EL (cell line): ENCODE measurements around the gene OGDH.

ENCODE experiments used
- DNase-seq: peaks from one replicate; pipeline ENCODE4 v3.0.0-alpha.2; 2016

Gene OGDH

DNA sequence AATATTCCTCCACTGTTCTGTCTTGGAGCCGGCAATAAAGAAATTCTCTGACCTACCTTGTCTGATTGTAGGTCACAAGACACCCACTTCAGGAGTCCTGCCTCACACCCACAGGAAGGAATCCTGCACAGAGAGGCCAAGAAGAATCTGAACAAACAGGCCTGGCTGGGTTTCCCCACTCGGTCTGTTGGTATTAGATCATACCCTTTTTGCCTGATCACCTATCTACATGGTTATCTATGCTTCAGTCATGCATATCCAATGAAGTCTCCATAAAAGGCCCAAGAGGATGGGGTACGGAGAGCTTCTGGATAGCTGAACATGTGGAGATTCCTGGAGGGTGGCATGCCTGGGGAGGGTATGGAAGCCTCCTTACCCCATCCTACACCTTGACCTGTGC lies 12.3 kb downstream of the OGDH start:
- no peak for DNase-seq

DNA sequence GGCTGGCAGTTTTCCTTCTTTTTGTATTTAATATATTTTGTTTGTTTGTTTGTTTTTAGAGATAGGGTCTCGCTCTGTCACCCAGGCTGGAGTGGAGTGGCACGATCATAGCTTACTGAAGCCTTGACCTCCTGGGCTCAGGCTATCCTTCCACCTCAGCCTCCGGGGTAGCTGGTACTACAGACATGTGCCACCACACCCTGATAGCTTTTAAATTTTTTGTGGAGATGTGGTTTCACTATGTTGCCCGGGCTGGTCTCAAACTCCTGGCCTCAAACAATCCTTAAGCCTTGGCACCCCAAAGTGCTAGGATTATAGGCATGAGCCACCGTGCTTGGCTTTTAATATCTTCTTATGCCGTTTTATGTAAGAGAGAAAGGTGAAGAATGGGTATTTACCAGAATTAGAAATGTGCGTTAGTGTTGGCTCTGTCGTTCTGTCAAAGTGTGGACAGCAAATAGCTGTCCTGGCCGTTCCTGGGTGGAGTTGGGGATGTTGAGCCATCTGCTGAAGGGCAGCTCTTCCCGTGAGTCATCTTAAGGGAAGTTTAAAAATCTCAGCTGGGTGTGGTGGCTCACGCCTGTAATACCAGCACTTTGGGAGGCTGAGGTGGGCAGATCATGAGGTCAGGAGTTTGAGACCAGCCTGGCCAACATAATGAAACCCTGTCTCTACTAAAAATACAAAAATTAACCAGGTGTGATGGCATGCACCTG lies 14.8 kb downstream of the OGDH start:
- DNase-seq: peak; percentile 72

DNA sequence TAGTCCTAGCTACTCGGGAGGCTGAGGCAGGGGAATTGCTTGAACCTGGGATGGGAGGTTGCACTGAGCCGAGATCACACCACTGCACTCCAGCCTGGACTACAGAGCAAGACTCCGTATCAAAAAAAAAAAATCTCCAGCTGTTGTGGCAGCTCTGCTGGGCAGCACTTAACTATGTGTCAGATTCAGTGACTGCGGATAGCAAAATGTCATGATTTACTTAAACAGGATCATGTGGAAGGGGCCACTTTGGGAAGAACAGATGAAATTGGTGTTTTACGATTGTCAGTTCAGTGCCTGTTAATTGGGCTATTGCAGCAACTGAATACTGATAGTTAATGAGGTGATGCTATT lies 15.3 kb downstream of the OGDH start:
- no peak for DNase-seq

DNA sequence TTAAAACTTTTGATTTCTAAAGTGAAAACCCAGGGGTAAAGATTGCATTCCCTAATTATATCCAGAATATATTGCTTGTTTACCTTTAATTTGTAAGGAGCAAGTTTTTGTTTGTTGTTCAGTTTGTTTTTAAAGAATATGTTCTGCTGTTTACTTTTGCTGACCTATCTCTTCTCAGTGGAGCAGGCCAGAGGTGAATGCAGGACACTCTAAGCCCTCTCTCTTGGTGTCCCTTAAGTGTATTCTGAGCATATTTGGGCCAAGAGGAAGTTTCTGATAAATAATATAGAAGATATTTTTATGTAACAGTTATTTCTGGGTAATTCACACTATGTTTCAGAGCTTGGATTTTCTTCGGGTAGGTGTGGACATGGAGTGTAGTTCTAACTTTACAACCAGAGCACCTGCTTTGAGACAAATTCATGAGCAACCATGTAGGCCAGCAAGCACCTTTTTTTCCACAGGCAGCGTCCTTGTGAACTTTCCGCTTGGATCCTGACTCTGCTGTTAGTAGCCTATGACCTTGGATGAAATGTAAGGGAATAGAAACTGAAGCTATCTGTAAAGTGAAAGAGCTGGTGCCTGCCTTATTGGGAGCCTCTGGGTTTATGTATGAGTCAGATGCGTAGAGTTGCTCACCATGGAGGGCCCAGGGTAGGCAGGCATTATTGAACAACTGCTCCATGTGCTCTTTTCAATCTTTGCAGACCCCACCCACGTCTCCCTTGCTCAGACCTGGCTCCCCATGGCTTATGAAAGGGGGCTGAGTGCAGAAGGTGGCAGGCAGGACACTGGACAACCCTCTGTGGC lies 16.1 kb downstream of the OGDH start:
- peak; percentile 34 for DNase-seq

DNA sequence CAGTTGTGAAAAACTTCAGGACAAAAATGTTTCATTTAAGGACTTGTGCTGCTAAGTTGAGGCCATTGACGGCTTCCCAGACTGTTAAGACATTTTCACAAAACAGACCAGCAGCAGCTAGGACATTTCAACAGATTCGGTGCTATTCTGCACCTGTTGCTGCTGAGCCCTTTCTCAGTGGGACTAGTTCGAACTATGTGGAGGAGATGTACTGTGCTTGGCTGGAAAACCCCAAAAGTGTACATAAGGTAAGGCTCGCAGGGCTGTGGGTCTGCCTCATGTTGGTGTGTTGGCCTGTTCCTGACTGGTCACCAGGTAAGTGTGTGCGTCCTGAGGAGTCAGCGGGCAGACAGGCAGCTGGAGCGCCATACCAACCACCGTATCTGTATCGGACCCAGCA lies 17.9 kb downstream of the OGDH start:
- no peak for DNase-seq

DNA sequence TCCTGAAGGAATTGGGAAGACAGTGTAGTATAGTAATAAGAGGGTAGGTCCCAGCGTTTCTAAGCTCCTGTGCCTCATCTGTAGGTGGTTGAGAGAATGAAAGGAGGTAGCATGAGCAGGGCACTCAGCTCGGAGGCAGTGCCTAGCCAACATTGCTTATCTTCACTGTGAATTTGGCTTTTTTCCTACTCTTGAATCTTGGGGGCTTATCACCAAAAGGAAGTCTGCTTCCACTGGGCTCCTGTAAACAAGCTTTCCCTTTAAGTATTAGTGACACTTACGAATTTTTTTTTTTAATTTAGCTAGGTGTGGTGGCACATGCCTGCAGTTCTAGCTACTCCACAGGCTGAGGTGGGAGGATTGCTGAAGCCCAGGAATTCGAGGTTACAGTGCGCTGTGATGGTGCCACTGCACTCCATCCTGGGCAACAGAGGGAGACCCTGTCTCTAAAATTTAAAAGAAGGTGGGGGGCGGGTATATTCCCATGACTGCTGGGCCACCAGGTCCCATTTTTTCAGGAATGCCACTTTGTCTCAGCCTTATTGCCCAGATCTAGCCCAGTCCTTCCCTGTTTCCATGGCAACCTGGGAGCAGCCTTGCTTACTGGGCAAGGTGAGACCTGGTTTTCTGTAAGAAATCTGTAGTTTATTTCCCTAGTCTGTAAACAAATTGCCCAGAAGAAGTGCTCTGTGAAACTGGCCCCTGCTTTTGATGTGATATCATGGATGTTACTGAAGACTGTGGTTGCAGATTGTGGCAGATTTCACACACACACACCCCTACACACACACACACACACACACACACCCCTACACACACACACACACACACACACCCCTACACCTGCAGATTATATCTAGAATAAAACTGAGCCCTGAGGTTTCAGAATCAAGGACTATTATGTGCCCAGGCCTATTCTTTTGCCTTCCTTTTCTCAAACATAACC lies 19.4 kb downstream of the OGDH start:
- DNase-seq: no peak

DNA sequence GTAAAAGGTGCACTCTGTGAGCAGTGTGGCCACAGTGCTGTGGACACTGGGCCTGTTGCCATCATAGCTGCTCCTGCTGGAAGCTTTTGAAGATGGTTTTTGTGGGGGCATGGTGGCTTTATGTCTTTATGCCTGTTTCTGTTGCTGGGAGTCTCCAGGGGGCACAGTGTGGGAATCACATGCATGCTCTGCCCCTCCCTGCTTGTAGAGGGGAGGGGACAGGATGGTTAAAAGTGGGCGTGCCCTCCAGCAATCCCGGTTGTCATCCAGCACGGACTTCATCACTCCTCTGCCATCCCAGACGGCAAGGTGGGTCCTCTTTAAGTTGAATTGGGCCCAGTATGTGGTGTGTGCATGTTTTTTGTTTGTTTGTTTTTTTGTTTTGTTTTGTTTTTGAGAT lies 20.2 kb downstream of the OGDH start:
- no peak for DNase-seq

DNA sequence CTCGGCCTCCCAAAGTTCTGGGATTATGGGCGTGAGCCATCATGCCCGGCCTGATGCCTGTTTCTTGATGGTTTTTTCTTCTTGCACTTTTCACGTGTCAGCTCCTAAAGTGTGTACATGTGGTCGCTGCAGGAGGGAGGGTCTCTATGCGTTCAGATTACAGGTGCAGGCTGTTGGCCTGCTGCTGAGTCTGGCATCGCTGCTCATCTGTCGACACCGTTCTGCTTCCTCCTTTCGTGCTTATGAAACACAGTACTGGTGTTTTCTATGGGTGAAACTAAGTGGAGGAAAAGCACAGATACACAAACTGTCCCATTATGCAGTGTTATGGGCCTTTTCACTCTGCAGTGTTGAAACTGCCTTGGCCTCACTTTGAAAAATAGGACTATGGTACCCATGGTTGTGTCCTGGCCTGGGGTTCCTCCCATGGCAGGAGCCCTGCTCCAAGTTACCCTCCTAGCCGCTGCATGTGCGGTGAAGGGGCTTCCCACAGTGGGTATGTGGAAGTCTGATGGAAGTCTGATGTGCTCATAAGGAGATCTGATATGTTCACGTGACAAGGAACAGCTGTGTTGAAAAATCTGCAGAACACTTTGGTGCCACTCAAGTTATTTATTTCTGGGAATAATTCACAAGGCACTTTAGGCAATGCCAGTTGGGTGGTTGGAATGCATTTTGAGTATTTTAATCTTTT lies 23.5 kb downstream of the OGDH start:
- no peak for DNase-seq

DNA sequence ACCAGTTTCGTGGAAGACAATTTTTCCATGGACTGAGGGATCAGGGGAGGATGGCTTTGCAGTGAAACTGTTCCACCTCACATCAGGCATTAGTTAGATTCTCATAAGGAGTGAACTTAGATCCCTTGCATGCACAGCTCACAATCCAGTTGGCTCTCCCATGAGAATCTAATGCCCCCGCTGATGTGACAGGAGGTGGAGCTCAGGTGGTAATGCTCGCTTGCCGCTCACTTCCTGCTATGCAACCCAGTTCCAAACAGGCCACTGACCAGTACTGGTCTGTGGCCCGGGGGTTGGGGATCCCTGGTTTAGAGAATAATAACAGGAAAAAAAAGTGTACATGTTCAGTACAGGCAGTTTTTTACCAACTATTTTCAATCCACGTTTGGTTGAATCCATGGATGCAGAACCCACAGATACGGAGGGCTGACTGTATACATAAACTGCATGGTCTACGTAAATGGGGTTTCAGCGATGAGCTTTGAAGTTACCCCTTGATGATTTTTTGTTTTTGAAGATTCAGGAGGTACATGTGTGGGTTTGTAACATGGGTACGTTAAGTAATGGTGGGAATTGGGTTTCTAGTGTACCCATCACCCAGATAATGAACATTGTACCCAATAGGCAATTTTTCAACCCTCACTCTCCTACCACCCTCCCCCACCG lies 24.5 kb downstream of the OGDH start:
- DNase-seq: no peak

DNA sequence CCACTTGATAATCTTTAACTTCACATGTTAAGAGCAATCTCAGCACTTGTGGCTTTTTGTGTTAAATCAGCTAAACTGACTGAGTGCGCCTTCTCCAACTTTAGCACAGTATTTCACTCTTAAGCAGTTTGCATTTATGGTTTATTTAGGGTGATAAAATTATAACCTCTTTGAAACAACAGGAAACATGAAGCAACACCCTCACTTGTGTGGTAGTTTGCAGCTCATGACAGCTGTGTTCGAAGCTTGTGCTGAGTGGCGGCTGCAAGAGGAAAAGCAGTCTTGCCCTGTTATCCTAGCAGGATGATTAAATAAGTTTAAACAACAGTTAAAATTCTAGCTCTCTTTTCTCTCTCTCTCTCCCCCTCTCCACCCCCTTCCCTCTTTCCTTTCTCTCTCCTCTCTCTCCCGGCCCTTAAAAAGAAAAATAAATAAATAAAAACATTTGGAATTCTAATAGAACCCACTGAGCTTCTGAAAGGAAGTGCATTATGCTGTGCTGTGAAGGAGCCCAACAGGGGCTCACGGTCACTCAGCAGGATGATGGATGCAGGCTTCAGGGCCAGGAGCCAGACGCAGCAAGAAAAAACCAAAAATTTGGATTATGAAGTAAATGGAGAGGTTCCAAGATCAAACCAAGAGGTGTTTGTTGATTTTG lies 25.2 kb downstream of the OGDH start:
- DNase-seq: no peak

DNA sequence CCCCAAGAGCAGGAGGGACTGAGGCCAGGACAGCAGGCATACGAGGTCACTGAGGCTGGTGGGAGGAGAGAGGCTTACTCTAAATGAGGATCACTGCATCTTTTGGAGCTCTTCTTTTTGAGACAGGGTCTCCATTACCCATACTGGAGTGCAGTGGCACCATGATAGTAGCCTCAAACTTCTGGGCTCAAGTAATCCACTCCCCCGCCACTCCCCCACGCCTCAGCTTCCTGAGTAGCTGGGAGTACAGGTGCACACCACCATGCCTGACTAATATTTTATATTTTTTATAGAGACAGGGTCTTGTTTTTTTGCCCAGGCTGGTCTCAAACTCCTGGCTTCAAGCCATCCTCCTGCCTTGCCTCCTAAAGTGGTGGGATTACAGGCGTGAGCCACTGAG lies 25.8 kb downstream of the OGDH start:
- no peak for DNase-seq

DNA sequence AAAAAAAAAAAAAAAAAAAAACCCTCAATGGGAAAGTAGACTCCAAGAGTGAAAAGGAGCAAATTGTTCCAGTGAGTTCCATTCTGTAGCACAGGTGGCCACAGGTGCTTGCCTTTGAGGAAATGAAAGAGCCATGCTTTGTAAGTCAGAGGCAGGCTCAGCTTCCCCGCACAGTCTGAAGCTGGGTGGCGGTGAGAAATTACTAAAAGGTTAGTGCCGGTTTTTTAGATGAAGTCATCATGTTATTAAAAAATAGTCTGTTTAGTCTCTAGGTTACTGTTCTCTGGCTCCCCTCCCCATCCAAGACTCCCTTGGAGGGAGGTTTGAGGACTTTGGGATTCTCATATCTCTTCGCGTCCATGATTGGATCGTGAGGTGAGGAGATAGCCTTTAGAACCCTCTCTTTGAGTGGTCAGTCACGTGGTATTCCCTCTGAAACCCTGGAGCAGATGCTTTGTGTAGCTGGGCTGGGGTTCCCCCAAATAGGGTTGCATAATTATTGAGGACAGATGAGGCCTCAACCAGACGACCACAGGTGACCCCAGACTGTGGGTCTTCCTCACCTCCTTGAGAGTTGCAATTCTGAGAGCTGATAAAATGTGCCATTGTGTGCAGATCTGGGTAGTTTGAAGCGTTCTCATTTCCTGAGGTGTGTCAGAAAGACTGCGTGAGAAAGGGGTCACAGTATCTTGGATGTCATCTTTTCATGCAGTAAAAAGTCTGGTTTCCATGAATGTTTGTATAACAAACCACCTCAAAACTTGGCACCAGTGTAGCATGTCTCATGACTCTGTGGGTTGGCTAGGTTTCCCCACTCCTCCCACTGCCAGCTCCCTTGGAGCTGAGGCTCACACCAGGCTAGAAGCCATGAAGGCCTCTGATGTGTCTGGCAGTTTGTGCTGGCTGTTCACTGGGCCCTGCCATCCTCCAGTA lies 27.1 kb downstream of the OGDH start:
- peak; percentile 92 for DNase-seq

DNA sequence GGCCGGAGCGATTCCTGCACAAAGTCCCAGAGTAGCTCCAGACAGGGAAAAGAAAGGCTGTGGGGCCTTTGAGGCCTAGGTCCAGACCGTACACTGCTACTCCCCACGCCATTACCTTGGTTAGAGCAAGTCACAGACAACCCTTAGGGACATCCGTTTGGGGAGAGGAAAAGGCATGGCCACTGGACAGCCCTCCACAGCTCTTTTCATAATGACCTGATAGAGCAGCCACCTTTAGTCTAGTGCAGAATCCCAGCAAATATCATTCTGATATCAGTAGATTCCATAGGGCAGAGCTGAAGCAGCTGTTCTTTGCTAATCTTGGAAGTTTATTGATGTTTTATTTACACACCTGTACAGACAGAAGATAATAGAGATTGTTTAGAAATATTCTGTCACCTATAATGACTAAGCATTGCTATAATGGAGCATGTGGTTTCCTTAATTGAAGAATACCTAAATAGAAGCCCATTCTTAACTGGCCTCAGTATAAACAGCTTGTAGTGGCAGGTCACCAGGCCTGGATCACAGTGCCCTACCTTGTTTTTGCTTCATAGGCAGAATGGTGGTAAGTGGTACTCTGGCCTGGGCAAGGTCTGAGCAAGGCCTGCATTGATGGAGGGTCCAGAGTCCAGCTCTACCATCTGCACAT lies 27.9 kb downstream of the OGDH start:
- DNase-seq: no peak

DNA sequence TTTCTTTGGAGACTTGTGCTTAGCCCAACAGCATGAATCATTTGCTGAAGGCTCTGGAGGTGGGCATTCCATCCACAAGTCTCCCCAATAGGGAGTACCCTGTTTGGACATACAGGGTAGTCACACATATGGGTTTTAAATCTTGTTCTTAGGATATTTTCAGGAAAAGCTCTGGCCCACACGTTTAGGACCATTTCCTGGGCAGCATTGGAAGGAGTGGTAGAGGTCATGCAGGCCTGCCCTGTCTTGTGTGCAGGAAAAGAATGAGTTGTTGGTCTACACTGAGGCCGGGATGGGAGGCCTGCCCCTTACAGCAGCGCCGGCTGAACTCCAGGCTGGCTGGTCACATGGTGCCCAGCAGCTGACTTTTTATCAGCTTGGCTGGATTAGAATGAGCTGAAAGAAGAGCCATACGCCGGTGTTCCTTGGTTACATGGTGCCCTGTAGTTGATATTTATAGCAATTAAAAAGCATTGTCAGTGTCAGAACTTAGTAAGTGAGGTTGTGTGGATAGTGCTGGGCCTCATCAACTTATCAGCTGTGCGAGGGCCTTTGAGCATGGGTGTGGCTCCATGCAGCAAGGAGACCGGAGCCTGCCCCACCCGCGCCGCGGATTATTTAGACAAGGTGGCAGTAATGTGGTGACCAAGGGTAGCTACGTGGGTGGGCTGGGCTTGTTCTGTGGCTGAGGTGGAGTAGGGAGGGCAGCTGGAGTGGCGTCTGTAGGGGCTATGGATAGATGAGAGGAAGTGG lies 28.6 kb downstream of the OGDH start:
- DNase-seq: no peak

DNA sequence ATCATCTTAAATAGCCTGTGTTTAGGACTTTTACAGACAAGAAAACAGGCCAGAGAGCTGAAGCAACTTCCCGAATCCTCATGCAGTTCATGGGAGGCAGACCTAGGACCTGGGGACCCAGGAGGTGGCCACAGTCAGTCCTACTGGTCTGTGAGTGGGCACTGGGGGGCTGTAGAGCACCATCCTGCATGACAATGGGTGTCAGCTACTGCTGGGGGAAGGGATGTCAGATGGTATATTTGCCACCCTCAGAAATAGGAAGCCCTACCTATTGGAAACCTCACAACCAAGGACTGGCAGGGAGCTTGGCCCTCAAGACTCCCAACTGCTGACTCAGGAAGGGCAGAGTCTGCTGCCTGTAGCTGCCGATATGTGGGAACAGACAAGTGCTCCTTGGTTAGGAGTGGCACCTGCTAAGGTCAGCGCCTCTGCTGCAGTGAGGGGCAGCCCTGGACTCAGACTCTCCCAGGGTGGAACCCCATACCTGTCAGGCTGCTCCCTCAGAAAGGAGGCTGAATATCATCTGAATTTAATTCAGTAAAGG lies 29.7 kb downstream of the OGDH start:
- no peak for DNase-seq

DNA sequence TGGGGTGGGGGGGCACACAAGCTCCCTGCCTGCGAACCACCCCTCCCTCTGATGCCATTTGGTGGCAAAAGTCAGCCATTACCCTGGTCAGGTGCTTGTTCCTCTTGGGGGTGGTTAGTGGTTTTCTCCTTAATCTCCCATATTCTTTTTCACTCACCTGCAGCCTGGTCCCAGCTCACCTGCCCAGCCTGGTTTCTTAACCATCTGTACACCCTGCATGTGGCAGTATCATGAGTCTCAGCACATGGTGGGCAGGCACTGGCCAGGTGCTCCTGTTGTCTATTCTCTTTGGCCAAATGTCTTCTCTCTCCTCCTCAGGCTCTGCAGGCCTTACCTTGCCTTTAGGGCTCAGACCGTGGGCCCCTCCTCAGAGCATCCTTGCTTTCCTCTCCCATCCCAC lies 30.5 kb downstream of the OGDH start:
- DNase-seq: no peak

DNA sequence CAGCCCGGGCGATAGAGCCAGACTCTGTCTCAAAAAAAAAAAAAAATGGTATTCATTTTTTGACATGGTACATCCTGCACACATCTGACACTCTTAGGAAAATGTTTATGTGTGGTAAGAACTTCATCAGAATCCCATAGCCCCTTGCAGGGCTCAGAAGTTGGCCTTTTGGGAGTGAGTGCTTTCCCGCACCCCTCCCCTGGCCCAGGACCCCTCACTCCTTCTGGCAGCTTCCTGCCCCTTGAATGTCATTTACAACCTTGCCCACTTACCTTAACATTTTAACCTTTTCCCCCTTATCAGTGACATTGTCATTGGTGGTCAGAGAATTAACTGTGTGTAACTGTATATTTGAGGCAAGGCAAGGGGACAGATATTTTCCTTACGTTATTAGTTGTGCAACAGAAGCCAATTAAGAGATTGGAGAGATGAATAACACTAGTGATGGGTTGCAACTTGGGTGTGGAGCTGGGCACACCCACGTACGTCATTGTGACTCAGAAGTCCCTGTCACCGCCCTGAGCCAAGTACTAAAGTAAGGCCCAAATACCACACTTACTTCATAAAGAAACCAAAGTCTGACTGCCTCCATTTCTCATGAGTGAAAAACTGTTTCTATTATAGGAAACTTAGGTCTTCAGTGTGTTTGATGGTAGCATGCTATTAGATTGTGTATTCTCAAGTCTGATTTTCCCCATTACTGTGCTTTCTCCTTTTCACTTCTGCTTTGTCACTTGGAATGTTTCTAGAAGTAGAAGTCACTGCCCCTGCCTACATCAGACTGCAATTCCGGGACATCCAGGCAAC lies 31.6 kb downstream of the OGDH start:
- peak; percentile 86 for DNase-seq
